B cell (primary cell): ENCODE measurements around the gene STIMATE. TPM values are rescaled to one million over a fixed set of nuclear protein-coding genes. Genes with fewer than 3 reads are reported as not detected.

Source experiments
- ATAC-seq: fragments of 200-7000 bp; cut with Tn5 transposase; one replicate; pipeline ENCODE4 v1.10.0; 2021; ENCODE audit warnings: low read depth, mild to moderate bottlenecking, moderate number of reproducible peaks, moderate library complexity
- CTCF ChIA-PET: fragments of 350-600 bp; sonication (Branson Sonifier 250); formaldehyde crosslinking; loops from one replicate; lab custom pipeline; 2021; ENCODE audit warnings: antibody characterized with exemption, inconsistent platforms; lab: Charles Lee
- POLR2A ChIA-PET: fragments of 350-600 bp; sonication (Branson Sonifier 250); formaldehyde crosslinking; loops from one replicate; lab custom pipeline; 2021; ENCODE audit warnings: antibody characterized with exemption; lab: Charles Lee
- DNase-seq: peaks from one replicate; pipeline ENCODE4 v3.0.0; 2013
- H2AFZ ChIP-seq: 2 replicates; pipeline ENCODE4 v1.6.1; 2012; ENCODE audit warnings: mild to moderate bottlenecking, low read depth, low read length; ENCODE audit not compliant: insufficient read depth, poor library complexity, severe bottlenecking
- H3K27ac ChIP-seq, 2 donors: 1 replicate in 1 of 2; 2 replicates in 1 of 2; pipeline ENCODE4 v1.5.1; 2012 to 2013; ENCODE audit warnings: low read length in 2 of 2, mild to moderate bottlenecking in 2 of 2, moderate library complexity in 1 of 2
- H3K27me3 ChIP-seq, 4 experiments: fragments of 200-600 bp in 1 of 4; sonication (generic) in 1 of 4; replicated peaks in 1 of 4; 1 replicate in 2 of 4; 2 replicates in 2 of 4; pipeline versions ENCODE4 v1.6.1 to v1.7.0; 2013 to 2016; ENCODE audit warnings: low read length in 3 of 4, mild to moderate bottlenecking in 2 of 4, mixed read lengths in 1 of 4, moderate library complexity in 1 of 4; ENCODE audit not compliant: insufficient read depth in 4 of 4, control insufficient read depth in 3 of 4; ENCODE audit errors: control extremely low read depth in 1 of 4
- H3K36me3 ChIP-seq, 2 experiments: replicated peaks in 1 of 2; 1 replicate in 1 of 2; 2 replicates in 1 of 2; pipeline versions ENCODE4 v1.6.1 to v1.7.1; 2013; ENCODE audit warnings: low read length in 1 of 2; ENCODE audit not compliant: insufficient read depth in 2 of 2, control insufficient read depth in 1 of 2; ENCODE audit errors: control extremely low read depth in 1 of 2, extremely low read depth in 1 of 2
- H3K4me1 ChIP-seq, 2 donors: fragments of 200-600 bp in 1 of 2; sonication (generic) in 1 of 2; 1 replicate in 1 of 2; 2 replicates in 1 of 2; pipeline versions ENCODE4 v1.5.1 to v1.6.1; 2013 to 2017; ENCODE audit warnings: low read length in 2 of 2; ENCODE audit not compliant: control insufficient read depth in 2 of 2, insufficient read depth in 2 of 2
- H3K4me2 ChIP-seq: replicated peaks from 2 replicates; pipeline ENCODE3; 2012; ENCODE audit warnings: mild to moderate bottlenecking, low read depth, low read length; ENCODE audit not compliant: poor library complexity, severe bottlenecking
- H3K4me3 ChIP-seq, 5 experiments: fragments of 200-600 bp in 1 of 5; sonication (generic) in 1 of 5; 1 replicate in 3 of 5; 2 replicates in 2 of 5; pipeline versions ENCODE4 v1.5.1 to v1.7.0; 2011 to 2016; ENCODE audit warnings: low read length in 4 of 5, mild to moderate bottlenecking in 4 of 5, low read depth in 2 of 5, control low read depth in 1 of 5, moderate library complexity in 1 of 5; ENCODE audit not compliant: insufficient read depth in 1 of 5; ENCODE audit errors: control extremely low read depth in 1 of 5, extremely low read depth in 1 of 5
- H3K79me2 ChIP-seq: fragments of 200-600 bp; sonication (generic); one replicate; pipeline ENCODE4 v1.6.0; 2016; ENCODE audit warnings: low read length; ENCODE audit not compliant: control insufficient read depth, insufficient read depth
- H3K9ac ChIP-seq: fragments of 200-600 bp; sonication (generic); 2 replicates; pipeline ENCODE4 v1.6.1; 2017; ENCODE audit warnings: mild to moderate bottlenecking, low read length, moderate library complexity
- H3K9me3 ChIP-seq, 3 donors: one replicate each; pipeline versions ENCODE4 v1.6.1 to v1.7.1; 2013; ENCODE audit warnings: low read length in 2 of 3; ENCODE audit not compliant: control insufficient read depth in 2 of 3, insufficient read depth in 1 of 3; ENCODE audit errors: control extremely low read depth in 1 of 3
- H4K20me1 ChIP-seq: 2 replicates; pipeline ENCODE4 v1.6.0; 2012; ENCODE audit warnings: mild to moderate bottlenecking, low read length; ENCODE audit not compliant: insufficient read depth, control insufficient read depth, poor library complexity, severe bottlenecking
- H3K27ac Mint-ChIP-seq: one replicate; pipeline ENCODE4 v1.8.0; 2021; ENCODE audit warnings: mixed read lengths
- H3K27me3 Mint-ChIP-seq: one replicate; pipeline ENCODE4 v1.8.0; 2021; ENCODE audit warnings: mixed read lengths
- H3K4me1 Mint-ChIP-seq: one replicate; pipeline ENCODE4 v1.8.0; 2021; ENCODE audit warnings: mixed read lengths
- H3K4me3 Mint-ChIP-seq: one replicate; pipeline ENCODE4 v1.8.0; 2021; ENCODE audit warnings: mixed read lengths
- H3K9me3 Mint-ChIP-seq: one replicate; pipeline ENCODE4 v1.8.0; 2022; ENCODE audit warnings: mixed read lengths; ENCODE audit not compliant: insufficient read depth
- CTCF ChIP-seq: fragments of 200-600 bp; IDR thresholded peaks from one replicate; pipeline ENCODE4 v1.8.0; 2022; ENCODE audit warnings: antibody characterized with exemption, mild to moderate bottlenecking
- EZH2 ChIP-seq: IDR thresholded peaks from 2 replicates; pipeline ENCODE4 v1.6.1; 2012; ENCODE audit warnings: borderline replicate concordance, low read depth, mild to moderate bottlenecking, moderate library complexity, low read length; ENCODE audit not compliant: insufficient read depth, poor library complexity, severe bottlenecking
- WGBS: methylation state at CpG from one replicate; pipeline ENCODE4 v1.1.5; 2013; ENCODE audit warnings: missing lambda C conversion rate; ENCODE audit not compliant: insufficient coverage; 5-methylcytosine and 5-hydroxymethylcytosine counted together
- intact Hi-C: fragments of 100-400 bp; cut with micrococcal nuclease; formaldehyde crosslinking; loops from one replicate; pipeline ENCODE4 v1.10.0; 2022
- polyA plus RNA-seq: library from polyadenylated mRNA; depleted of rRNA; stranded (reverse); fragments of >200 nt; gene quantifications from 2 replicates; pipeline ENCODE4 v1.2.3, GENCODE V29; 2012
- total RNA-seq, 2 donors: library from RNA; stranded (reverse); fragments of 120-200 nt in 1 of 2; gene quantifications; 1 replicate in 1 of 2; 2 replicates in 1 of 2; pipeline versions ENCODE4 v1.2.3 to v1.2.4, GENCODE V29; 2013 to 2022

Gene STIMATE
- total and polyA plus RNA-seq, 2 donors (not counting 1 experiment from before 2014, with no cell fraction given) = 24.6 to 38.4 TPM

GRCh38 chr3:52848617-52849016, 48.7 kb downstream of the STIMATE start:
- H3K4me3 ChIP-seq = no peak overlapping the region
- CTCF ChIA-PET = interaction anchor here (0.6 to 2.4 kb wide), 7 partner anchors 10 to 265 kb away, joined by 3 to 11 read pairs (median 4); no protein-coding TSS in a partner anchor
- Mint-ChIP-seq H3K4me1 (no peaks in the 10 kb centered on the region), H3K27me3 (no peaks in the 10 kb centered on the region), H3K27ac (no peak overlapping the region), H3K9me3 (no peaks in the 10 kb centered on the region), H3K4me3 (no peak overlapping the region)
- H3K79me2 ChIP-seq = no peaks in the 10 kb centered on the region
- H3K9me3 ChIP-seq = no peaks in the 10 kb centered on the region
- H3K4me2 ChIP-seq = no peak overlapping the region
- intact Hi-C loops = no loop called here
- WGBS = 81% methylated on average over 6 of the region's 7 CpGs
- no peaks in the 10 kb centered on the region for H3K27me3 ChIP-seq
- H4K20me1 ChIP-seq = no peaks in the 10 kb centered on the region
- POLR2A ChIA-PET = no interaction called here
- no peaks in the 10 kb centered on the region for H3K4me1 ChIP-seq
- H2AFZ ChIP-seq = no peak overlapping the region
- no peak for TF ChIP-seq EZH2
- no peak for TF ChIP-seq CTCF
- H3K27ac ChIP-seq = no peak overlapping the region
- no peak overlapping the region for H3K9ac ChIP-seq
- H3K36me3 ChIP-seq = peaks cover 0 to 38% of the 10 kb centered on the region in 2 experiments
- DNase-seq (no peak), ATAC-seq (no peak)

GRCh38 chr3:52847726-52848125, 49.6 kb downstream of the STIMATE start:
- POLR2A ChIA-PET = no interaction called here
- H3K4me3 Mint-ChIP-seq = no peak overlapping the region

More at GRCh38 chr3:52847726-52848125, 49.6 kb downstream of the STIMATE start:
- no peak overlapping the region for H3K27ac ChIP-seq
- no peaks in the 10 kb centered on the region for H3K4me1 ChIP-seq
- no peak overlapping the region for H2AFZ ChIP-seq
- intact Hi-C loops = no loop called here
- H3K4me3 ChIP-seq = no peak overlapping the region
- H3K9ac ChIP-seq = no peak overlapping the region
- Mint-ChIP-seq H3K4me1 (no peaks in the 10 kb centered on the region), H3K27ac (no peak overlapping the region), H3K9me3 (no peaks in the 10 kb centered on the region), H3K27me3 (no peaks in the 10 kb centered on the region)
- CTCF ChIA-PET = interaction anchor here (1.2 to 2.4 kb wide), 3 partner anchors 9 to 226 kb away, joined by 3 to 11 read pairs (median 4); no protein-coding TSS in a partner anchor
- H3K27me3 ChIP-seq = no peaks in the 10 kb centered on the region
- TF ChIP-seq EZH2 (no peak), CTCF (no peak)
- H3K9me3 ChIP-seq = no peaks in the 10 kb centered on the region
- H3K79me2 ChIP-seq = no peaks in the 10 kb centered on the region
- H3K36me3 ChIP-seq = peaks cover 0 to 46% of the 10 kb centered on the region in 2 experiments
- WGBS = 98% methylated on average over 7 of the region's 7 CpGs
- no peaks in the 10 kb centered on the region for H4K20me1 ChIP-seq
- ATAC-seq = no peak
- no peak overlapping the region for H3K4me2 ChIP-seq
- no peak for DNase-seq
